ENCODE data around the gene ARHGAP31. TPM values are rescaled to one million over a fixed set of nuclear protein-coding genes. Genes with fewer than 3 reads are reported as not detected.

The ARHGAP31 gene
- total RNA-seq, 1 donor from 2014 or later: 48.1 TPM

- H3K27me3 Mint-ChIP-seq (ENCODE audit: low read depth, unreplicated experiment): peaks cover 3% of the 10 kb centered on the region
- no peak for TF ChIP-seq EZH2 (IDR thresholded peaks at IDR 0.05; ENCODE audit: insufficient read depth, low read length)
- TF ChIP-seq, protein P1, sequence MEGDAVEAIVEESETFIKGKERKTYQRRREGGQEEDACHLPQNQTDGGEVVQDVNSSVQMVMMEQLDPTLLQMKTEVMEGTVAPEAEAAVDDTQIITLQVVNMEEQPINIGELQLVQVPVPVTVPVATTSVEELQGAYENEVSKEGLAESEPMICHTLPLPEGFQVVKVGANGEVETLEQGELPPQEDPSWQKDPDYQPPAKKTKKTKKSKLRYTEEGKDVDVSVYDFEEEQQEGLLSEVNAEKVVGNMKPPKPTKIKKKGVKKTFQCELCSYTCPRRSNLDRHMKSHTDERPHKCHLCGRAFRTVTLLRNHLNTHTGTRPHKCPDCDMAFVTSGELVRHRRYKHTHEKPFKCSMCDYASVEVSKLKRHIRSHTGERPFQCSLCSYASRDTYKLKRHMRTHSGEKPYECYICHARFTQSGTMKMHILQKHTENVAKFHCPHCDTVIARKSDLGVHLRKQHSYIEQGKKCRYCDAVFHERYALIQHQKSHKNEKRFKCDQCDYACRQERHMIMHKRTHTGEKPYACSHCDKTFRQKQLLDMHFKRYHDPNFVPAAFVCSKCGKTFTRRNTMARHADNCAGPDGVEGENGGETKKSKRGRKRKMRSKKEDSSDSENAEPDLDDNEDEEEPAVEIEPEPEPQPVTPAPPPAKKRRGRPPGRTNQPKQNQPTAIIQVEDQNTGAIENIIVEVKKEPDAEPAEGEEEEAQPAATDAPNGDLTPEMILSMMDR (IDR thresholded peaks at IDR 0.05; ENCODE audit: insufficient read depth, low read depth, low read length): no peak
- H3K4me2 ChIP-seq (ENCODE audit: low read length): no peak overlapping the region
- no peak overlapping the region for H3K27ac ChIP-seq (ENCODE audit: low read depth, low read length)
- H3K27me3 ChIP-seq (ENCODE audit: insufficient read depth, low read length): no peaks in the 10 kb centered on the region
- FAIRE-seq (no peak), DNase-seq (ENCODE audit: low read depth) (no peak)
- H4K20me1 ChIP-seq (ENCODE audit: insufficient read depth, low read length): no peaks in the 10 kb centered on the region
- H3K4me1 Mint-ChIP-seq (ENCODE audit: low read depth, unreplicated experiment): peaks cover 13% of the 10 kb centered on the region
- no peaks in the 10 kb centered on the region for H3K36me3 ChIP-seq (ENCODE audit: insufficient read depth, low read length)
- peaks cover 3% of the 10 kb centered on the region for H3K9me3 ChIP-seq (ENCODE audit: insufficient read depth, low read depth, low read length)
- H3K36me3 Mint-ChIP-seq (ENCODE audit: low read depth, unreplicated experiment): no peaks in the 10 kb centered on the region
- H3K4me1 ChIP-seq (ENCODE audit: insufficient read depth, low read length): peaks cover 4% of the 10 kb centered on the region
- no peak overlapping the region for H3K4me3 ChIP-seq (ENCODE audit: insufficient read depth, low read depth, low read length)
- H3K4me3 Mint-ChIP-seq (ENCODE audit: unreplicated experiment): no peak overlapping the region
- H3K9me3 Mint-ChIP-seq (ENCODE audit: unreplicated experiment): peaks cover 16% of the 10 kb centered on the region
- no peak overlapping the region for H3K27ac Mint-ChIP-seq (ENCODE audit: unreplicated experiment)
- H2AFZ ChIP-seq (ENCODE audit: low read depth, low read length): no peak overlapping the region
- H3K9ac ChIP-seq (ENCODE audit: low read length): no peak overlapping the region
- H3K79me2 ChIP-seq (ENCODE audit: insufficient read depth, low read length): no peaks in the 10 kb centered on the region
Measured at GRCh38 chr3:119288669-119289403, 5.3 kb upstream of the ARHGAP31 start.

DNA sequence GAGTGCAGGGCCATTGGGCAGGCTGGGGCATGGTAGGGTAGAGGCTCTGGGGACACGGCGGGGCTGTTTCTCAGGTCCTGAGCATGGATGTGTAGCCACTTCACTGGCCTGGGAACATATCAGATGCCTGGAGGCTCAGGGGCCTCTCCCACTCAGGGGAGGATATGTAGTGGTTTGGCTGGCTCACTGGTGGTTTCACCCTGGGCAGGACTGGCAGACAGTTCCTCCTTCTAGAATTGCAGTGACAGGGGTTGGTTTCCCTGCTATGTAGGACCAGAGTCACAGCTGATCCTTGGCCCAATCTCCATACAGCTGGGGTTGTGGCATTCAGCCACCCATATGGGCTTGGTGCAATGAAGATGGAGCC lies 4.8 kb upstream of the ARHGAP31 start:
- H3K9ac ChIP-seq (ENCODE audit: low read length): no peak overlapping the region
- H3K4me3 ChIP-seq (ENCODE audit: insufficient read depth, low read depth, low read length): no peak overlapping the region
- H3K79me2 ChIP-seq (ENCODE audit: insufficient read depth, low read length): peaks cover 4% of the 10 kb centered on the region
- Mint-ChIP-seq H3K4me3 (ENCODE audit: unreplicated experiment) (no peak overlapping the region), H3K4me1 (ENCODE audit: low read depth, unreplicated experiment) (peaks cover 13% of the 10 kb centered on the region), H3K27ac (ENCODE audit: unreplicated experiment) (no peak overlapping the region), H3K27me3 (ENCODE audit: low read depth, unreplicated experiment) (peaks cover 3% of the 10 kb centered on the region), H3K36me3 (ENCODE audit: low read depth, unreplicated experiment) (no peaks in the 10 kb centered on the region), H3K9me3 (ENCODE audit: unreplicated experiment) (peaks cover 14% of the 10 kb centered on the region)
- H3K27ac ChIP-seq (ENCODE audit: low read depth, low read length): no peak overlapping the region
- no peaks in the 10 kb centered on the region for H4K20me1 ChIP-seq (ENCODE audit: insufficient read depth, low read length)
- H3K4me1 ChIP-seq (ENCODE audit: insufficient read depth, low read length): peaks cover 4% of the 10 kb centered on the region
- no peaks in the 10 kb centered on the region for H3K36me3 ChIP-seq (ENCODE audit: insufficient read depth, low read length)
- no peak overlapping the region for H2AFZ ChIP-seq (ENCODE audit: low read depth, low read length)
- DNase-seq (ENCODE audit: low read depth) (no peak), FAIRE-seq (no peak)
- TF ChIP-seq, protein P1 (IDR thresholded peaks at IDR 0.05; ENCODE audit: insufficient read depth, low read depth, low read length): no peak
- no peak for TF ChIP-seq EZH2 (IDR thresholded peaks at IDR 0.05; ENCODE audit: insufficient read depth, low read length)
- no peaks in the 10 kb centered on the region for H3K27me3 ChIP-seq (ENCODE audit: insufficient read depth, low read length)
- no peak overlapping the region for H3K4me2 ChIP-seq (ENCODE audit: low read length)
- peaks cover 3% of the 10 kb centered on the region for H3K9me3 ChIP-seq (ENCODE audit: insufficient read depth, low read depth, low read length)

DNA sequence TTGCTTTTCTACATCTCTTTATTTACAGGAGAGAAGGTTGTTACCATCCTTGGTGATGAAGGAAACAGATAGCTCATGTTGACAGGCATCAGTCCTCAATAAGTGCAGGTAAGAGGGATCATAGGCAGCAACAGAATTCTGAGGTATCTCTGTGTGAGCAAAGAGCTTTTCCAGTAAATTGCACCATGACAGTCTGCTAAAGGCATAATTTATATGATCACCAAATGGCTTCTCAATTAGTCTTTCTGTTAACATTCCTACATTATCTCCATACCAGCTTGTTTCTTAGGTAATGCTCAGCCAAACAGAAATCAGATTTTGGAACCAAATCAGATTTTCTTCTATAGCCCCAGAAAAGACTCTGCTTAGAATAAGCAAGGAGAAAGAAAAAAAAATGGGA lies 3.6 kb upstream of the ARHGAP31 start:
- Histone ChIP-seq H3K36me3 (ENCODE audit: insufficient read depth, low read length) (no peaks in the 10 kb centered on the region), H3K4me1 (ENCODE audit: insufficient read depth, low read length) (peaks cover 4% of the 10 kb centered on the region), H3K9ac (ENCODE audit: low read length) (no peak overlapping the region), H2AFZ (ENCODE audit: low read depth, low read length) (no peak overlapping the region), H3K9me3 (ENCODE audit: insufficient read depth, low read depth, low read length) (peaks cover 3% of the 10 kb centered on the region), H3K4me3 (ENCODE audit: insufficient read depth, low read depth, low read length) (no peak overlapping the region), H3K27ac (ENCODE audit: low read depth, low read length) (no peak overlapping the region), H3K4me2 (ENCODE audit: low read length) (no peak overlapping the region), H3K27me3 (ENCODE audit: insufficient read depth, low read length) (no peaks in the 10 kb centered on the region), H3K79me2 (ENCODE audit: insufficient read depth, low read length) (peaks cover 16% of the 10 kb centered on the region), H4K20me1 (ENCODE audit: insufficient read depth, low read length) (no peaks in the 10 kb centered on the region)
- no peaks in the 10 kb centered on the region for H3K36me3 Mint-ChIP-seq (ENCODE audit: low read depth, unreplicated experiment)
- H3K4me3 Mint-ChIP-seq (ENCODE audit: unreplicated experiment): no peak overlapping the region
- peaks cover 10% of the 10 kb centered on the region for H3K9me3 Mint-ChIP-seq (ENCODE audit: unreplicated experiment)
- TF ChIP-seq EZH2 (IDR thresholded peaks at IDR 0.05; ENCODE audit: insufficient read depth, low read length): no peak
- TF ChIP-seq, protein P1 (IDR thresholded peaks at IDR 0.05; ENCODE audit: insufficient read depth, low read depth, low read length): no peak
- no peak overlapping the region for H3K27ac Mint-ChIP-seq (ENCODE audit: unreplicated experiment)
- FAIRE-seq: no peak
- peaks cover 13% of the 10 kb centered on the region for H3K4me1 Mint-ChIP-seq (ENCODE audit: low read depth, unreplicated experiment)
- H3K27me3 Mint-ChIP-seq (ENCODE audit: low read depth, unreplicated experiment): peaks cover 3% of the 10 kb centered on the region
- DNase-seq (ENCODE audit: low read depth): no peak
